ENCODE results near the gene PM20D1.

DNA sequence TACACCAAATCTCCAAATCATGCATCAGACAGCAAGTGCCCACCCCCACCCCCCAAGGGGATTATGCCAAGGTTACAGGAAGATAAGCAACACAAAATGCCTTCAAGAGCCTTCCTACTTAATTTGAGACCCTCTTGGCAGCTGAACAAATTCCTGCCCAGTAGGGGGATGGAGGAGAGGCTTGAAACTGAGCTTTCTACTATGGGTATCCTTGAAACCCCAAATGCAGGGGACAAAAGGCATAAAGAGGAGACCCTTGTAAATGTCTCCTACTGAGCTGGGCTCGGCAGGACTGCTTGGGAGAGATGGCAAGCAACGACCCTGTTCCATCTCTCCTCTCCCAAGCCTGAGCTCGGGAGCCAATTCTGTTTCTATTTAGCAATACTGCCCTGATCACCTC is 40.5 kb downstream of the PM20D1 start:
- TF ChIP-seq, protein P1, sequence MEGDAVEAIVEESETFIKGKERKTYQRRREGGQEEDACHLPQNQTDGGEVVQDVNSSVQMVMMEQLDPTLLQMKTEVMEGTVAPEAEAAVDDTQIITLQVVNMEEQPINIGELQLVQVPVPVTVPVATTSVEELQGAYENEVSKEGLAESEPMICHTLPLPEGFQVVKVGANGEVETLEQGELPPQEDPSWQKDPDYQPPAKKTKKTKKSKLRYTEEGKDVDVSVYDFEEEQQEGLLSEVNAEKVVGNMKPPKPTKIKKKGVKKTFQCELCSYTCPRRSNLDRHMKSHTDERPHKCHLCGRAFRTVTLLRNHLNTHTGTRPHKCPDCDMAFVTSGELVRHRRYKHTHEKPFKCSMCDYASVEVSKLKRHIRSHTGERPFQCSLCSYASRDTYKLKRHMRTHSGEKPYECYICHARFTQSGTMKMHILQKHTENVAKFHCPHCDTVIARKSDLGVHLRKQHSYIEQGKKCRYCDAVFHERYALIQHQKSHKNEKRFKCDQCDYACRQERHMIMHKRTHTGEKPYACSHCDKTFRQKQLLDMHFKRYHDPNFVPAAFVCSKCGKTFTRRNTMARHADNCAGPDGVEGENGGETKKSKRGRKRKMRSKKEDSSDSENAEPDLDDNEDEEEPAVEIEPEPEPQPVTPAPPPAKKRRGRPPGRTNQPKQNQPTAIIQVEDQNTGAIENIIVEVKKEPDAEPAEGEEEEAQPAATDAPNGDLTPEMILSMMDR (conservative IDR thresholded peaks at IDR 0.05): no peak
- TF ChIP-seq ZFX (IDR thresholded peaks at IDR 0.05): no peak
